HG02884 (cell line): ENCODE results near the gene PPP1R3A.
"Not testable (repeated sequence)": the region's sequence is repeated elsewhere in the genome, so short reads cannot be mapped to it uniquely, and the experiment has no call there.

Experiments
- ATAC-seq: cut with Tn5 transposase; IDR thresholded peaks from one replicate; pipeline ENCODE4 v1.9.1; 2021; ENCODE audit warnings: mild to moderate bottlenecking, moderate library complexity; ENCODE audit not compliant: unreplicated experiment

PPP1R3A gene

GRCh38 chr7:113918946-113919345 lies at the start of gene PPP1R3A:
Gene PPP1R3A (minus strand): TSS chr7:113919009. CDS start chr7:113918996, 13 bp downstream.
- peak; percentile 63 for ATAC-seq

- ATAC-seq = no peak
Observed at GRCh38 chr7:113963356-113963755, 44.5 kb upstream of the PPP1R3A start.

- ATAC-seq = no peak
Observed at GRCh38 chr7:113959910-113960309, 41.1 kb upstream of the PPP1R3A start.

- no peak for ATAC-seq
Observed at GRCh38 chr7:113955157-113955556, 36.3 kb upstream of the PPP1R3A start.

GRCh38 chr7:113953553-113953952 lies 34.7 kb upstream of the PPP1R3A start:
- no peak for ATAC-seq

- ATAC-seq = no peak
Observed at GRCh38 chr7:113945018-113945938, 26.5 kb upstream of the PPP1R3A start.

- no peak for ATAC-seq
Observed at GRCh38 chr7:113936982-113937381, 18.2 kb upstream of the PPP1R3A start.

- ATAC-seq = no peak
Observed at GRCh38 chr7:113936535-113936934, 17.7 kb upstream of the PPP1R3A start.

GRCh38 chr7:113929389-113929788 lies 10.6 kb upstream of the PPP1R3A start:
- ATAC-seq = not testable (repeated sequence)

GRCh38 chr7:113928112-113928511 lies 9.3 kb upstream of the PPP1R3A start:
- no peak for ATAC-seq

- no peak for ATAC-seq
Observed at GRCh38 chr7:113922049-113922448, 3.2 kb upstream of the PPP1R3A start.

GRCh38 chr7:113921363-113921762 lies 2.6 kb upstream of the PPP1R3A start:
- ATAC-seq = no peak

GRCh38 chr7:113917840-113918239 lies 969 bp downstream of the PPP1R3A start:
- ATAC-seq = no peak

- ATAC-seq = no peak
Observed at GRCh38 chr7:113915956-113916355, 2.9 kb downstream of the PPP1R3A start.

GRCh38 chr7:113912876-113913275 lies 5.9 kb downstream of the PPP1R3A start:
- no peak for ATAC-seq

- no peak for ATAC-seq
Observed at GRCh38 chr7:113907617-113908016, 11.2 kb downstream of the PPP1R3A start.

GRCh38 chr7:113904521-113904920 lies 14.3 kb downstream of the PPP1R3A start:
- no peak for ATAC-seq

- ATAC-seq = no peak
Observed at GRCh38 chr7:113892818-113893217, 26.0 kb downstream of the PPP1R3A start.

GRCh38 chr7:113891828-113892227 lies 27.0 kb downstream of the PPP1R3A start:
- ATAC-seq = no peak

- ATAC-seq = no peak
Observed at GRCh38 chr7:113891031-113891350, 27.8 kb downstream of the PPP1R3A start.

GRCh38 chr7:113890331-113891030 lies 28.3 kb downstream of the PPP1R3A start:
- no peak for ATAC-seq

- ATAC-seq = no peak
Observed at GRCh38 chr7:113883096-113883495, 35.7 kb downstream of the PPP1R3A start.
